ENCODE measurements around the gene TEAD4.

GRCh38 chr12:2949411-2949810 is 9.8 kb upstream of the TEAD4 start:
- TF ChIP-seq POLR2A (IDR thresholded peaks at IDR 0.05) (no peak), CTCF (IDR thresholded peaks at IDR 0.05) (no peak)
